ENCODE measurements around the gene ARHGDIG.

The ARHGDIG gene

GRCh38 chr16:281660-282255, 1.4 kb downstream of the ARHGDIG start:
- DNase-seq: no peak

GRCh38 chr16:282491-282890, 2.1 kb downstream of the ARHGDIG start:
- DNase-seq: no peak

- no peak for DNase-seq
Observed at GRCh38 chr16:283033-283805, 2.8 kb downstream of the ARHGDIG start, which contains the start of gene PDIA2. Gene PDIA2, plus strand, starts transcription at chr16:283164. Its CDS starts 6 bp downstream, at chr16:283170.

GRCh38 chr16:284204-285120, 4.1 kb downstream of the ARHGDIG start:
- no peak for DNase-seq

- DNase-seq: no peak
Observed at GRCh38 chr16:285146-286055, 5.0 kb downstream of the ARHGDIG start.

- DNase-seq: no peak
Observed at GRCh38 chr16:286491-287297, 6.3 kb downstream of the ARHGDIG start.

- no peak for DNase-seq
Observed at GRCh38 chr16:287298-287811, 7.0 kb downstream of the ARHGDIG start.

GRCh38 chr16:287981-288920, 7.9 kb downstream of the ARHGDIG start:
- DNase-seq: no peak

- no peak for DNase-seq
Observed at GRCh38 chr16:289395-289997, 9.1 kb downstream of the ARHGDIG start.

- DNase-seq: no peak
Observed at GRCh38 chr16:290015-290680, 9.8 kb downstream of the ARHGDIG start.

- DNase-seq: no peak
Observed at GRCh38 chr16:290681-291405, 10.5 kb downstream of the ARHGDIG start.

- no peak for DNase-seq
Observed at GRCh38 chr16:291539-291938, 11.1 kb downstream of the ARHGDIG start.

- no peak for DNase-seq
Observed at GRCh38 chr16:293043-293775, 12.8 kb downstream of the ARHGDIG start.

GRCh38 chr16:296276-296675, 15.9 kb downstream of the ARHGDIG start:
- no peak for DNase-seq

GRCh38 chr16:296806-297510, 16.6 kb downstream of the ARHGDIG start:
- no peak for DNase-seq

GRCh38 chr16:297832-298231, 17.4 kb downstream of the ARHGDIG start:
- DNase-seq: no peak

- DNase-seq: no peak
Observed at GRCh38 chr16:301235-301634, 20.8 kb downstream of the ARHGDIG start.
